Esophagus muscularis mucosa (tissue), 4 donors: ENCODE results near the gene USP6. TPM values are rescaled to one million over a fixed set of nuclear protein-coding genes. Genes with fewer than 3 reads are reported as not detected.

Experiments used
- DNase-seq: peaks from one replicate; pipeline ENCODE4 v3.0.0-alpha.2; 2017; ENCODE audit errors: extremely low spot score
- H3K27ac ChIP-seq, 4 donors: fragments of 200-600 bp; sonication (generic); replicated peaks in 1 of 4; 1 replicate in 3 of 4; 2 replicates in 1 of 4; pipeline ENCODE4 v1.5.1; 2016 to 2019; ENCODE audit warnings: mild to moderate bottlenecking in 1 of 4
- H3K27me3 ChIP-seq, 4 donors: fragments of 200-600 bp; sonication (generic); one replicate each; pipeline versions ENCODE4 v1.5.1 to v1.6.0; 2016 to 2019
- H3K36me3 ChIP-seq, 4 donors: fragments of 200-600 bp; sonication (generic); one replicate each; pipeline ENCODE4 v1.5.1; 2016 to 2019
- H3K4me1 ChIP-seq, 4 donors: fragments of 200-600 bp; sonication (generic); one replicate each; pipeline ENCODE4 v1.5.1; 2016 to 2019
- H3K4me3 ChIP-seq, 4 donors: fragments of 200-600 bp; sonication (generic); 1 replicate in 2 of 4; 2 replicates in 2 of 4; pipeline ENCODE4 v1.5.1; 2016 to 2019; ENCODE audit warnings: mild to moderate bottlenecking in 4 of 4, moderate library complexity in 1 of 4
- H3K9me3 ChIP-seq, 4 donors: fragments of 200-600 bp; sonication (generic); 1 replicate in 3 of 4; 2 replicates in 1 of 4; pipeline ENCODE4 v1.5.1; 2016 to 2019
- EP300 ChIP-seq: sonication (generic); formaldehyde crosslinking; IDR thresholded peaks from one replicate; pipeline ENCODE4 v1.6.1; 2017; ENCODE audit warnings: antibody characterized with exemption
- POLR2A ChIP-seq: fragments of 450-650 bp; IDR thresholded peaks from one replicate; pipeline ENCODE4 v1.6.1; 2017; ENCODE audit warnings: antibody characterized with exemption, moderate library complexity, mild to moderate bottlenecking, low read depth
- POLR2AphosphoS5 ChIP-seq, 2 donors: sonication (generic); formaldehyde crosslinking; IDR thresholded peaks; one replicate each; pipeline ENCODE4 v1.6.1; 2017; ENCODE audit warnings: antibody characterized with exemption in 2 of 2
- WGBS: methylation state at CpG from one replicate; pipeline ENCODE4 v1.1.5; 2018; 5-methylcytosine and 5-hydroxymethylcytosine counted together
- intact Hi-C: fragments of 100-400 bp; cut with DNase I; formaldehyde crosslinking; loops from one replicate; pipeline ENCODE4 v1.15.1; 2023
- total RNA-seq, 4 donors: library from RNA; depleted of rRNA; stranded (reverse); fragments of >200 nt; gene quantifications; one replicate each; pipeline versions ENCODE4 v1.1.0 to v1.2.1, GENCODE V29; 2016
- TF ChIP-seq, protein P1 (sequence below), 3 experiments: fragments of 200-600 bp in 2 of 3; fragments of 450-650 bp in 1 of 3; sonication (generic) in 2 of 3; IDR thresholded peaks; one replicate each; pipeline ENCODE4 v1.5.1; 2017 to 2019; ENCODE audit warnings: antibody characterized with exemption in 3 of 3, mild to moderate bottlenecking in 2 of 3, moderate library complexity in 1 of 3

The USP6 gene
- total RNA-seq, 4 donors from 2014 or later, result 0.06 to 2.9 (median 0.33) TPM; not detected in 1

DNA sequence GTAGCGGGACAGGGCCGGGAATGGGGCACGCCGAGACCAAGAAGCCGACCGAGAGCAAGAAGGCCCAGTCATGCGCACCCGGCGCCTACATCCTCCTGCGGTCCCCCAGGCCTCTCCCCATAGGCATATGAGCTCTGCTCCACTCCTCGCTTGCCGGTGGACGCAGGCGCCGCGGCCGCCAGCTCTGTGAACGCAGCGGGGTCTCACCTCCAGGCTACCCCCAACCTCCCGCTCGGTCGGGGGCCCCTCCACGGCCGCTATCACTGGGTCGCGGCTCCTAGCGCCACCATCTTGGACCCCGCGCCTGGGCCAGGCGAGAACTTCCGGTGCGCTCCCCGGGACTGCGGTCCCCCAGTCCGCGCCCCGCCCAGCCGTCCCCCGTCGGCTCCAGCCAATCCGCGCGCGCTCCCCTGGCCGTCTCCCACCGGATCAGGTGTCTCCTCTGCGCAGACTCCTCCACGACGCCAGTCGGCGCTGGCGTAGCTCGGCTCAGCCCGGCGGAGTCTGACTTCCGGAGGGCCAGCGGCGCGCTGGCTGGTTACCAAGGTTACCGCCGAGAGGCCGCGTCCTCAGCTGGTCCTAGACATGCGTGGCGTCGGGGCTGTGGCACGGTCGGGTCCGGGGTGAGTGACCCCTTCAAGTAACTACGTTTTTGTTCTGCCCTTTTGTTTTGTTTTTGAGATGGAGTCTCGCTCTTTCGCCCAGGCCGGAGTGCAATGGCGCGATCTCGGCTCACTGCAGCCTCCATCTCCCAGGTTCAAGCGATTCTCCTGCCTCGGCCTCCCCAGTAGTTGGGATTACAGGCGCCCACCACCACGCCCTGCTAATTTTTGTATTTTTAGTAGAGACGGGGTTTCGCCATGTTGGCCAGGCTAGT lies 75.9 kb downstream of the USP6 start, which contains the start of gene ZNF594:
TSS of gene ZNF594 (minus strand) at position 328 of the 877 bp plus-strand sequence. CDS start 7,612 bp downstream, outside the sequence.
- intact Hi-C loops, result no loop called here
- TF ChIP-seq, protein P1, sequence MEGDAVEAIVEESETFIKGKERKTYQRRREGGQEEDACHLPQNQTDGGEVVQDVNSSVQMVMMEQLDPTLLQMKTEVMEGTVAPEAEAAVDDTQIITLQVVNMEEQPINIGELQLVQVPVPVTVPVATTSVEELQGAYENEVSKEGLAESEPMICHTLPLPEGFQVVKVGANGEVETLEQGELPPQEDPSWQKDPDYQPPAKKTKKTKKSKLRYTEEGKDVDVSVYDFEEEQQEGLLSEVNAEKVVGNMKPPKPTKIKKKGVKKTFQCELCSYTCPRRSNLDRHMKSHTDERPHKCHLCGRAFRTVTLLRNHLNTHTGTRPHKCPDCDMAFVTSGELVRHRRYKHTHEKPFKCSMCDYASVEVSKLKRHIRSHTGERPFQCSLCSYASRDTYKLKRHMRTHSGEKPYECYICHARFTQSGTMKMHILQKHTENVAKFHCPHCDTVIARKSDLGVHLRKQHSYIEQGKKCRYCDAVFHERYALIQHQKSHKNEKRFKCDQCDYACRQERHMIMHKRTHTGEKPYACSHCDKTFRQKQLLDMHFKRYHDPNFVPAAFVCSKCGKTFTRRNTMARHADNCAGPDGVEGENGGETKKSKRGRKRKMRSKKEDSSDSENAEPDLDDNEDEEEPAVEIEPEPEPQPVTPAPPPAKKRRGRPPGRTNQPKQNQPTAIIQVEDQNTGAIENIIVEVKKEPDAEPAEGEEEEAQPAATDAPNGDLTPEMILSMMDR (IDR thresholded peaks at IDR 0.05), result peak; percentile 65 to 77 (median 74)
- TF ChIP-seq POLR2AphosphoS5 (IDR thresholded peaks at IDR 0.05) (peak; percentile 90 to 93), POLR2A (peak; percentile 42), EP300 (no peak)
- Histone ChIP-seq H3K36me3 (peaks cover 8 to 33% (median 14%) of the 10 kb centered on the region in 4 donors), H3K4me1 (peaks cover 17 to 25% (median 22%) of the 10 kb centered on the region in 4 donors), H3K27me3 (no peaks in the 10 kb centered on the region), H3K9me3 (peaks cover 0 to 31% (median 26%) of the 10 kb centered on the region in 4 donors), H3K4me3 (peak within 1 kb of the TSS; percentile 76 to 90 (median 80)), H3K27ac (peak within 1 kb of the TSS; percentile 80 to 87 (median 82))
- 6% methylated on average over 29 of the region's 82 CpGs for WGBS
- peak; percentile 98 for DNase-seq

DNA sequence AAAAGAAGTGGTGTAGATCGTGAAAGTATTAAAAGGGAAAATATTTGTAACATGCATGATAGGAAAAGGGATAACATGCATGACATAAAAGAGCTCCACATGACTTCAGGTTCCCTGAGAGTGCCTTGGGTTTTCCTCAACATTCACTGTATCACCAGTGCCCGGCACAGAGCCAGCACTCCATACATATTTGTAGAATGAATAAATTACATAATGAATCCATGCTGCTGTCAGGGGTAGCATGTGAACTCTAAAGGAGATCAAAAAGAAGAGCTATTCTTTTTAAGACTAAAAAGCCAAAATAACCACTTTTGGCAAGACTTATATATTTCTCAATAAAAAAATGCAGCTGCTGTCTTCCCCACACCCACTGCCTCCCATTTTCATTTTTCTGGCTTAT lies 78.5 kb downstream of the USP6 start:
- 88% methylated on average over 2 of the region's 2 CpGs for WGBS
- H3K27me3 ChIP-seq, result no peaks in the 10 kb centered on the region
- H3K4me3 ChIP-seq, result no peak overlapping the region
- no peak overlapping the region for H3K27ac ChIP-seq
- H3K4me1 ChIP-seq, result peaks cover 17 to 25% (median 22%) of the 10 kb centered on the region in 4 donors
- DNase-seq, result no peak
- peaks cover 0 to 15% (median 4%) of the 10 kb centered on the region in 4 donors for H3K36me3 ChIP-seq
- TF ChIP-seq, protein P1 (IDR thresholded peaks at IDR 0.05), result no peak
- TF ChIP-seq EP300 (no peak), POLR2AphosphoS5 (IDR thresholded peaks at IDR 0.05) (no peak), POLR2A (no peak)
- intact Hi-C loops, result no loop called here
- H3K9me3 ChIP-seq, result peaks cover 0 to 9% (median 5%) of the 10 kb centered on the region in 4 donors

DNA sequence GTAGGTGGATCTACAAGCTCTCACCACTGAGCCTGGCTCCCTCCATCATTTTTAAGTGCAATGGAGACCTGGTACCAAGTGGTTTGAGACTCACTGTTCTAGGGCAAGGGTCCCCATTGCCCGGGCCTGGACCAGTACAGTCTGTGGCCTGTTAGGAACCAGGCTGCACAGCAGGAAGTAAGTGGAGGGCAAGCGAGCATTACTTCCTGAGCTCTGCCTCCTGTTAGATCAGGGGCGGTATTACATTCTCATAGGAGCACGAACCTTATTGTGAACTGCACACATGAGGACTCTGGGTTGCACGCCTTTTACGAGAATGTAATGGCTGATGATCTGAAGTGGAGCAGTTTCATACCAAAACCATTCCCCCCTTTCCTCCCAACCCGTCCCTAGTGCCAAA lies 82.6 kb downstream of the USP6 start:
- Histone ChIP-seq H3K27me3 (no peaks in the 10 kb centered on the region), H3K4me1 (no peaks in the 10 kb centered on the region), H3K4me3 (no peak overlapping the region), H3K9me3 (no peaks in the 10 kb centered on the region), H3K27ac (no peak overlapping the region), H3K36me3 (peaks cover 0 to 5% (median 1%) of the 10 kb centered on the region in 4 donors)
- no peak for DNase-seq
- WGBS, result 95% methylated on average over 2 of the region's 7 CpGs
- intact Hi-C loops, result no loop called here
- TF ChIP-seq, protein P1 (IDR thresholded peaks at IDR 0.05), result no peak
- TF ChIP-seq EP300, result no peak
- TF ChIP-seq POLR2A, result no peak

DNA sequence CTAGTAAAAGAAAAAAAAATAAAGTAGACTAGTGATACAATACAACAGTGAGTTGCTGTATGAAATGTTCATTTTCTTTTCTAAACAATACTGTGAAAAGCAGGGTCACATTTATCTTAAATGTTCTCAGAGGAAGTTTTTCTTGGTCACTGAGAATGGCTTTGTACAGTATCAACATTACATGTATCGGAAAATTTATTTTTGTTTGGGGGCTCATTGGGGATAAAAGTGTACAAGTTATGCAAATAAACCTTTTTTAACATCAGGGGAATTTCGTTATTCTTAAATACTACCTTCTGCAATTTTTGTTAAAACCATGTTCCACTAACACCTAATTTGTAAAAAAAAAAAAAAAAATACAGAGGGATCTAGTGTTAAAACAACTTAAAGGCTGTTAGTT lies 84.5 kb downstream of the USP6 start:
- intact Hi-C loops, result no loop called here
- Histone ChIP-seq H3K4me1 (no peaks in the 10 kb centered on the region), H3K4me3 (no peak overlapping the region), H3K27me3 (no peaks in the 10 kb centered on the region), H3K9me3 (no peaks in the 10 kb centered on the region), H3K36me3 (peaks cover 0 to 4% (median 0%) of the 10 kb centered on the region in 4 donors), H3K27ac (no peak overlapping the region)
- TF ChIP-seq POLR2AphosphoS5 (IDR thresholded peaks at IDR 0.05) (no peak), POLR2A (no peak)
- DNase-seq, result no peak
- WGBS, result 73% methylated on average over 2 of the region's 2 CpGs

DNA sequence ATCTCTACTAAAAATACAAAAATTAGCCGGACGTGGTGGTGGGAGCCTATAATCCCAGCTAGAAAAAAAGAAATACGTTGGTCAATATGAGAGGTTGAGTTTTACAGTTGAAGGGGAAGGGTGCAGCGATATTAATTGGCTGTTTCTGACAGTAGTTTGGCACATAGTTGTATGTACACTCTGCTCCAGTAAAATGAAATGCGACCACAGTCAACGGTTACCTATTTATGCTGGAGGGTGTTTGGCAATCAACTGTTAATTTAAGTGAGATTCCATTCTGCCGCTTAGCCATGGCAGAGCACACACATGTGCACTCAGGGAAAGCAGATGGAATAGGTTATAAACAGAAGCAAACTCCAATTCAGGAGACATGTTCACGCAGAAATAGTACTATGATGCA lies 85.2 kb downstream of the USP6 start:
- TF ChIP-seq EP300 (no peak), POLR2A (no peak), POLR2AphosphoS5 (IDR thresholded peaks at IDR 0.05) (no peak)
- TF ChIP-seq, protein P1 (IDR thresholded peaks at IDR 0.05), result no peak
- Histone ChIP-seq H3K4me1 (no peaks in the 10 kb centered on the region), H3K27ac (no peak overlapping the region), H3K27me3 (no peaks in the 10 kb centered on the region), H3K36me3 (no peaks in the 10 kb centered on the region), H3K9me3 (no peaks in the 10 kb centered on the region), H3K4me3 (no peak overlapping the region)
- no peak for DNase-seq
- 94% methylated on average over 8 of the region's 8 CpGs for WGBS
- intact Hi-C loops, result no loop called here
